ENCODE results near the gene SLC17A5. TPM values are rescaled to one million over a fixed set of nuclear protein-coding genes. Genes with fewer than 3 reads are reported as not detected.

The SLC17A5 gene
- total and polyA plus RNA-seq, 9 of the 15 experiments (the other 6 are each of a cell fraction or from before 2014, with no cell fraction given), result 1.3 to 7.2 (median 3.4) TPM

GRCh38 chr6:73547036-73547435, 106.8 kb downstream of the SLC17A5 start (continued):
- TF ChIP-seq HDAC6 (IDR thresholded peaks at IDR 0.05; ENCODE audit: low read depth, low read length) (no peak), ZNF766 (CRISPR knock-in tag; conservative IDR thresholded peaks at IDR 0.05) (no peak)

Small RNA genes within 50 kb of the gene (small RNA-seq; reads per million reads assigned to genes)
- gene RPS27P15, result not detected

Other genes with a start within 250 kb of the SLC17A5 start
- 0.32 TPM in 1 of 2 replicates, not detected in the other for gene CGAS, start 201.7 kb downstream of the SLC17A5 start, total RNA-seq (2014; rRNA removed)
- 0.18 TPM in 1 of 2 replicates, not detected in the other for gene CGAS, start 201.7 kb downstream of the SLC17A5 start, total RNA-seq (2014; rRNA removed; fragmentation: Illumina TruSeq; extraction: Trizol)
- gene CGAS, start 201.7 kb downstream of the SLC17A5 start, total RNA-seq (2015; rRNA removed; fragmentation: Illumina TruSeq; extraction: Trizol), result not detected in 2 replicates
- gene CGAS, start 201.7 kb downstream of the SLC17A5 start, total RNA-seq (2021), result 0.04 and 0.11 TPM in 2 replicates
- 0.03 and 0.06 TPM in 2 replicates for gene CGAS, start 201.7 kb downstream of the SLC17A5 start, polyA plus RNA-seq (2011; rRNA removed)
- gene CGAS, start 201.7 kb downstream of the SLC17A5 start, polyA plus RNA-seq (2014; fragmentation: Illumina TruSeq; extraction: Trizol), result 0.06 and 0.08 TPM in 2 replicates
- gene CGAS, start 201.7 kb downstream of the SLC17A5 start, polyA plus RNA-seq (2014; fragmentation: Nextera tagmentation; extraction: Ambion mirVana), result under 1 TPM in 1 of 2 experiments, not detected in 1; 0.01 TPM
- gene CGAS, start 201.7 kb downstream of the SLC17A5 start, polyA plus RNA-seq (2014; rRNA removed), result 0.13 and 0.15 TPM in 2 replicates
- 49.5 and 49.8 TPM in 2 replicates for gene MTO1, start 192.3 kb downstream of the SLC17A5 start, total RNA-seq (2014; rRNA removed)
- gene MTO1, start 192.3 kb downstream of the SLC17A5 start, total RNA-seq (2014; rRNA removed; fragmentation: Illumina TruSeq; extraction: Trizol), result 62.3 and 67.2 TPM in 2 replicates
- 55.2 and 60.1 TPM in 2 replicates for gene MTO1, start 192.3 kb downstream of the SLC17A5 start, total RNA-seq (2015; rRNA removed; fragmentation: Illumina TruSeq; extraction: Trizol)
- gene MTO1, start 192.3 kb downstream of the SLC17A5 start, total RNA-seq (2021), result 42.3 and 53.7 TPM in 2 replicates
- gene MTO1, start 192.3 kb downstream of the SLC17A5 start, polyA plus RNA-seq (2011; rRNA removed), result 50.0 and 50.6 TPM in 2 replicates
- 48.6 and 49.3 TPM in 2 replicates for gene MTO1, start 192.3 kb downstream of the SLC17A5 start, polyA plus RNA-seq (2014; fragmentation: Illumina TruSeq; extraction: Trizol)
- 10 to 100 TPM; 33.4 to 55.1 TPM for gene MTO1, start 192.3 kb downstream of the SLC17A5 start, polyA plus RNA-seq (2014; fragmentation: Nextera tagmentation; extraction: Ambion mirVana)
- 38.3 and 48.3 TPM in 2 replicates for gene MTO1, start 192.3 kb downstream of the SLC17A5 start, polyA plus RNA-seq (2014; rRNA removed)
- 8,400 and 9,577 TPM in 2 replicates for gene EEF1A1, start 133.0 kb downstream of the SLC17A5 start, total RNA-seq (2014; rRNA removed)
- 12,995 and 14,391 TPM in 2 replicates for gene EEF1A1, start 133.0 kb downstream of the SLC17A5 start, total RNA-seq (2014; rRNA removed; fragmentation: Illumina TruSeq; extraction: Trizol)
- gene EEF1A1, start 133.0 kb downstream of the SLC17A5 start, total RNA-seq (2015; rRNA removed; fragmentation: Illumina TruSeq; extraction: Trizol), result 12,931 and 13,052 TPM in 2 replicates
- gene EEF1A1, start 133.0 kb downstream of the SLC17A5 start, total RNA-seq (2021), result 11,082 and 11,449 TPM in 2 replicates
- 17,323 and 19,925 TPM in 2 replicates for gene EEF1A1, start 133.0 kb downstream of the SLC17A5 start, polyA plus RNA-seq (2011; rRNA removed)
- gene EEF1A1, start 133.0 kb downstream of the SLC17A5 start, polyA plus RNA-seq (2014; fragmentation: Illumina TruSeq; extraction: Trizol), result 11,237 and 11,368 TPM in 2 replicates
- gene EEF1A1, start 133.0 kb downstream of the SLC17A5 start, polyA plus RNA-seq (2014; fragmentation: Nextera tagmentation; extraction: Ambion mirVana), result 1,000 to 10,000 TPM; 6,453 to 7,909 TPM
- gene EEF1A1, start 133.0 kb downstream of the SLC17A5 start, polyA plus RNA-seq (2014; rRNA removed), result 9,792 and 9,810 TPM in 2 replicates
- gene CD109, start 42.2 kb upstream of the SLC17A5 start, total RNA-seq (2014; rRNA removed), result 0.14 and 0.16 TPM in 2 replicates
- gene CD109, start 42.2 kb upstream of the SLC17A5 start, total RNA-seq (2014; rRNA removed; fragmentation: Illumina TruSeq; extraction: Trizol), result 0.11 and 0.13 TPM in 2 replicates
- 0.19 and 0.22 TPM in 2 replicates for gene CD109, start 42.2 kb upstream of the SLC17A5 start, total RNA-seq (2015; rRNA removed; fragmentation: Illumina TruSeq; extraction: Trizol)
- 0.18 and 0.42 TPM in 2 replicates for gene CD109, start 42.2 kb upstream of the SLC17A5 start, total RNA-seq (2021)
- gene CD109, start 42.2 kb upstream of the SLC17A5 start, polyA plus RNA-seq (2011; rRNA removed), result 0.01 and 0.07 TPM in 2 replicates
- 0.09 and 0.24 TPM in 2 replicates for gene CD109, start 42.2 kb upstream of the SLC17A5 start, polyA plus RNA-seq (2014; fragmentation: Illumina TruSeq; extraction: Trizol)
- gene CD109, start 42.2 kb upstream of the SLC17A5 start, polyA plus RNA-seq (2014; fragmentation: Nextera tagmentation; extraction: Ambion mirVana), result under 1 TPM; under 0.01 to 0.04 TPM
- gene CD109, start 42.2 kb upstream of the SLC17A5 start, polyA plus RNA-seq (2014; rRNA removed), result 0.03 and 0.11 TPM in 2 replicates

All from K562 (cell line).